OCI-LY3 (cell line): ENCODE measurements around the gene DOCK4.

Source experiments
- H2AFZ ChIP-seq: fragments of 200-600, 300-600 bp; shearing (Covaris generic); 2 replicates; pipeline ENCODE4 v1.6.0; 2014; ENCODE audit warnings: antibody characterized with exemption, low read depth, low read length
- H3K27ac ChIP-seq: fragments of 200-600, 300-600 bp; sonication (generic); 2 replicates; pipeline ENCODE4 v1.5.1; 2014; ENCODE audit warnings: mild to moderate bottlenecking, low read length, moderate library complexity, mixed read lengths
- H3K27me3 ChIP-seq: fragments of 200-600, 300-600 bp; sonication (generic); 2 replicates; pipeline ENCODE4 v1.6.1; 2014; ENCODE audit warnings: low read depth, low read length, mixed read lengths
- H3K36me3 ChIP-seq: fragments of 200-600, 300-600 bp; sonication (generic); replicated peaks from 2 replicates; pipeline ENCODE3; 2014; ENCODE audit warnings: low read depth, low read length, mixed read lengths
- H3K4me1 ChIP-seq: fragments of 300-600, 200-600 bp; sonication (generic); 2 replicates; pipeline ENCODE4 v1.6.1; 2014; ENCODE audit warnings: low read length, mixed read lengths
- H3K4me2 ChIP-seq: fragments of 200-600, 300-600 bp; sonication (generic); 2 replicates; pipeline ENCODE4 v1.6.1; 2014; ENCODE audit warnings: low read length, mixed read lengths
- H3K4me3 ChIP-seq: fragments of 300-600, 200-600 bp; sonication (generic); 2 replicates; pipeline ENCODE4 v1.5.1; 2014; ENCODE audit warnings: antibody characterized with exemption, mild to moderate bottlenecking, low read length, moderate library complexity
- H3K79me2 ChIP-seq: fragments of 300-600, 200-600 bp; shearing (Covaris generic); 2 replicates; pipeline ENCODE4 v1.6.1; 2014; ENCODE audit warnings: mild to moderate bottlenecking, low read length, mixed read lengths
- H3K9ac ChIP-seq: fragments of 300-600, 200-600 bp; shearing (Covaris generic); 2 replicates; pipeline ENCODE4 v1.6.0; 2014; ENCODE audit warnings: mild to moderate bottlenecking, low read length, moderate library complexity
- H3K9me3 ChIP-seq: fragments of 200-600, 300-600 bp; shearing (Covaris generic); 2 replicates; pipeline ENCODE4 v1.6.1; 2014; ENCODE audit warnings: low read length, mixed read lengths; ENCODE audit not compliant: insufficient read depth
- H4K20me1 ChIP-seq: fragments of 200-600, 300-600 bp; sonication (generic); 2 replicates; pipeline ENCODE4 v1.6.1; 2016; ENCODE audit warnings: low read length, mixed read lengths; ENCODE audit not compliant: insufficient read depth
- CTCF ChIP-seq: fragments of 200-600, 300-600 bp; sonication (generic); IDR thresholded peaks from 2 replicates; pipeline ENCODE4 v1.5.1; 2014; ENCODE audit warnings: antibody characterized with exemption, low read length, low read depth
- EZH2phosphoT487 ChIP-seq: fragments of 200-600 bp; shearing (Covaris generic); IDR thresholded peaks from 2 replicates; pipeline ENCODE4 v1.6.1; 2018; ENCODE audit warnings: antibody characterized with exemption, mixed run types, low read depth

The DOCK4 gene

GRCh38 chr7:112001091-112001826, 204.9 kb downstream of the DOCK4 start:
- H3K36me3 ChIP-seq, result no peaks in the 10 kb centered on the region
- TF ChIP-seq EZH2phosphoT487 (no peak), CTCF (no peak)
- no peaks in the 10 kb centered on the region for H3K27me3 ChIP-seq
- no peak overlapping the region for H3K4me2 ChIP-seq
- no peak overlapping the region for H2AFZ ChIP-seq
- H3K4me1 ChIP-seq, result no peaks in the 10 kb centered on the region
- no peaks in the 10 kb centered on the region for H4K20me1 ChIP-seq
- H3K4me3 ChIP-seq, result no peak overlapping the region
- H3K9me3 ChIP-seq, result no peaks in the 10 kb centered on the region
- H3K9ac ChIP-seq, result no peak overlapping the region
- no peaks in the 10 kb centered on the region for H3K79me2 ChIP-seq
- H3K27ac ChIP-seq, result no peak overlapping the region

- H3K4me2 ChIP-seq, result no peak overlapping the region
- H3K36me3 ChIP-seq, result no peaks in the 10 kb centered on the region
- H3K4me3 ChIP-seq, result no peak overlapping the region
- H3K27ac ChIP-seq, result no peak overlapping the region
- no peak for TF ChIP-seq CTCF
- no peak for TF ChIP-seq EZH2phosphoT487
- H3K4me1 ChIP-seq, result no peaks in the 10 kb centered on the region
- H3K9ac ChIP-seq, result no peak overlapping the region
- no peak overlapping the region for H2AFZ ChIP-seq
- H4K20me1 ChIP-seq, result no peaks in the 10 kb centered on the region
- no peaks in the 10 kb centered on the region for H3K9me3 ChIP-seq
- H3K27me3 ChIP-seq, result no peaks in the 10 kb centered on the region
- no peaks in the 10 kb centered on the region for H3K79me2 ChIP-seq
Measured at GRCh38 chr7:111998326-111998725, 207.9 kb downstream of the DOCK4 start.

- no peak overlapping the region for H3K4me3 ChIP-seq
- no peak overlapping the region for H3K9ac ChIP-seq
- no peak overlapping the region for H3K27ac ChIP-seq
- H3K4me2 ChIP-seq, result no peak overlapping the region
- H3K36me3 ChIP-seq, result no peaks in the 10 kb centered on the region
- no peaks in the 10 kb centered on the region for H4K20me1 ChIP-seq
- no peak overlapping the region for H2AFZ ChIP-seq
- H3K27me3 ChIP-seq, result no peaks in the 10 kb centered on the region
- no peak for TF ChIP-seq EZH2phosphoT487
- no peak for TF ChIP-seq CTCF
- H3K79me2 ChIP-seq, result no peaks in the 10 kb centered on the region
- H3K9me3 ChIP-seq, result no peaks in the 10 kb centered on the region
- no peaks in the 10 kb centered on the region for H3K4me1 ChIP-seq
Measured at GRCh38 chr7:111997546-111997945, 208.7 kb downstream of the DOCK4 start.

GRCh38 chr7:111992601-111993000, 213.6 kb downstream of the DOCK4 start:
- no peaks in the 10 kb centered on the region for H3K27me3 ChIP-seq

More at GRCh38 chr7:111992601-111993000, 213.6 kb downstream of the DOCK4 start:
- no peak overlapping the region for H3K27ac ChIP-seq
- H4K20me1 ChIP-seq, result no peaks in the 10 kb centered on the region
- no peak overlapping the region for H3K4me2 ChIP-seq
- TF ChIP-seq CTCF, result no peak
- no peaks in the 10 kb centered on the region for H3K9me3 ChIP-seq
- peaks cover 1% of the 10 kb centered on the region; the same call in 1 of the 2 replicates for H3K4me1 ChIP-seq
- no peak overlapping the region for H3K9ac ChIP-seq
- no peaks in the 10 kb centered on the region for H3K36me3 ChIP-seq
- H2AFZ ChIP-seq, result no peak overlapping the region
- no peak overlapping the region for H3K4me3 ChIP-seq
- H3K79me2 ChIP-seq, result no peaks in the 10 kb centered on the region
